ENCODE data around the gene PID1.
"Not testable (repeated sequence)": the region's sequence is repeated elsewhere in the genome, so short reads cannot be mapped to it uniquely, and the experiment has no call there.

PID1 gene

GRCh38 chr2:229104025-229104424, 167.1 kb downstream of the PID1 start:
- no peak for DNase-seq

DNA sequence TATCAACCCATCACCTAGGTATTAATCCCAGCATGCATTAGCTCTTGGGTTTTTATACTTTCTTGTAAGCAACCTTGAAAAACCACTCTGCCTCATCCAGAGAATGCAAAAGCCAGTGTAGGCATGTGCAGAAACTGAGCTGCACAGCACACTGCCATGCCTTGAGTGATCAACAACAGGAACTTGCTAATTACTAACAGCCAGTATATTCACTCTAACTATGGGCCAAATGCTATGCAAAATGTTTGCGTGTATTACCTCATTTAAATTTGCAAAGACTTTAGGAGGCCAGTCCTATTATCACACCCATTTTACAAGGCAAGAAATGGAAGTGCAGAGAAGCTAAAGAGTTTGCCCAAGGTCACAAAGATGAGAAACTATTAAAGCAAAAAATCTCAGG, 169.8 kb downstream of the PID1 start:
- no peak for DNase-seq

GRCh38 chr2:229099231-229099630, 171.9 kb downstream of the PID1 start:
- DNase-seq = no peak

- DNase-seq = no peak
Observed at GRCh38 chr2:229098801-229099200, 172.3 kb downstream of the PID1 start.

DNA sequence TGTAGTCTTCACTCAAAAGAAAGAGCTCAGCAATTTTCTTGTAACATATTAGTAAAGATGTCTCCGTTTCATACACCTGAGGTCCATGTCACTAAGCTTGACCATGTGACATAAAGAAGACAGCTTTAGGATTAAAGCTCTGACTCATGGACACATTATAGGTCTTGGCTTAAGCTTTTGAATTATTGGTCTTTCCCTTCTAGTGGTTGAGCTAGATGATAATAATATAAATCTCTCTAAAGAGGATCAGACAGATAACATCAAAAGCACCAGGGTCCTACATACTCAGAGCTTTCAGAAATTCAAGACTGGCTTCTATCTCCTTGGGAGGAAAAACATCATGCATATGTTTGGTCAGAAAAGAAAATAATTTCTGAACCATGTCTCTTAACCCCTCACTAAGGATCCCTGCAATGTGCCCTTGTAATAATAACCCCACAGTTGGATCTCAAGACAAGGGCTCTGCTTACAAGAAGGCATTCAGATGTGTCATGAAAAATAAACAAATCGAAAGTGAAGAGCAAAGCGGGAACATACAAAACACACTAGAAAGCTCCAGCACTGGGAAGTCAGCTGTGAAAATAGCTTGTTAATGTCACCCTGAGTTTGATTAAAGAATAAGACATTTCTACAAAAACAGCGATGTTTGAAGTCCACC, 174.5 kb downstream of the PID1 start:
- no peak for DNase-seq

DNA sequence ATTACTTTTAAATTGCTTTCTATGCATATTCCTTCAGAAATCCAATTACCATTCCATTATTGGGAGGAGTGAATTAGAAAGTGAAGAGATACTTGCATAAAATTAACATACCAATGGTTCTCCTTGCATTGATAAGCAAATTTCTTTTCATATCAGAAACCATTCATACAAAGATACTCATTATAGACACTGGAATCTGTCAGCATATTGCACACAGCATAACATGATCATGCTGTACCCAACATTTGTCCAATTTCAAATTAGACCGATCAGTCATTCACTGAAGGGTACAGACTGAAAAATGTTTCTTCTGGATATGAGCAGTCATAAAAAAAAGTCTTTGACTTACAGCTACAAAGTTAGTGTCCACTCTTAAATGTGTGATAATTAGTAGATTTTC, 175.6 kb downstream of the PID1 start:
- DNase-seq = no peak

- DNase-seq = no peak
Observed at GRCh38 chr2:229090225-229090624, 180.9 kb downstream of the PID1 start.

GRCh38 chr2:229089776-229090175, 181.3 kb downstream of the PID1 start:
- no peak for DNase-seq

DNA sequence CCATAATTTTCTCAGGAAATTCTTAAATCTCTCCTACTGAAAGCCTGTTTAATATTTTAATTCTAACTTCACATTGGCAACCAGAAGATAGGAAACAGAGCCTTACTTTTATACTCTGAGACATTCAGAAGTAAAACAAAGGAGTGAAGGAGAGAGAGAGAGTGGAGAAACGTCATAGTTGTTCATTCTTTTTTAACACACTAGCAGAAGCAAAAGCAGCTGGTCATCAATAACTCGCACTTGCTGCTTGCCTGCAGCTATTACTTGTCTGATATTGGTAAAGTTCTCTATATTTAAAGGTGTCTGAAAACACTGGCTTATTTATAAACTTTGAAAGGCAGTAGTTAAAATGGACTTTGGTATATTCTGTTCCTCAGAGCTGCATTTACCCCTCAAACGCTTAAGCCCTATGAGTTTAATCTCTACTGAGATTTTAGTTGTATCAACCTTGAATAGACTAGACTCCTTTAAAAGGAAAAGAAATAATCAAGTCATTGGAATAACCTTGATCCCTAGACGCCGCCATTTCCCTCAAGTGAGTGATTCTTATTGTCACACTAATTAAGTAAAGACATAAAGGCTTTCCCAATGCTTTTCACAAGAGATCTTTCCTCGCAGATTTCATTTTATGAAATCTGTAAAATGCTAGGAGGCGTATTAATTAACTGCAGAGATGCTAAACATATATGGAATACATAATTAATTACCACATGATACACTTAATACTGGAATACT, 182.0 kb downstream of the PID1 start:
- DNase-seq = no peak

DNA sequence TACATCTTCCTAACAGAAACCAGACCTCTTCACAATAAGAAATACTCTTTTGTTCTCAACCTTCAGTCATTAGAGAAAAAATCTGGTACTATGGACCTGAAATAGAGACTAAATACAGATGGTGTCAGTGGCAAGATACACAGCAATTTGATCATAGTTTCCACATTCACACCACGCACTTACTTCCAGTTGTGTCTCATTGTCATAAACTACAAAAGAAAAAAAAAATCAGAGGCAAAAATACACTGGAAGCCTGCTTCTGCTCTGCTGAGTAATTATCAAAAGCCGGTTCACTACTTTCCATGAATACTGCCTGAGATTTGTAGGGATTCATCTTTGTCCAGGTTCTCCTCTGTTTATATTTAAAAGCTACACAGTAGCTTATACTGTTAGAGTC, 182.6 kb downstream of the PID1 start:
- DNase-seq = no peak

DNA sequence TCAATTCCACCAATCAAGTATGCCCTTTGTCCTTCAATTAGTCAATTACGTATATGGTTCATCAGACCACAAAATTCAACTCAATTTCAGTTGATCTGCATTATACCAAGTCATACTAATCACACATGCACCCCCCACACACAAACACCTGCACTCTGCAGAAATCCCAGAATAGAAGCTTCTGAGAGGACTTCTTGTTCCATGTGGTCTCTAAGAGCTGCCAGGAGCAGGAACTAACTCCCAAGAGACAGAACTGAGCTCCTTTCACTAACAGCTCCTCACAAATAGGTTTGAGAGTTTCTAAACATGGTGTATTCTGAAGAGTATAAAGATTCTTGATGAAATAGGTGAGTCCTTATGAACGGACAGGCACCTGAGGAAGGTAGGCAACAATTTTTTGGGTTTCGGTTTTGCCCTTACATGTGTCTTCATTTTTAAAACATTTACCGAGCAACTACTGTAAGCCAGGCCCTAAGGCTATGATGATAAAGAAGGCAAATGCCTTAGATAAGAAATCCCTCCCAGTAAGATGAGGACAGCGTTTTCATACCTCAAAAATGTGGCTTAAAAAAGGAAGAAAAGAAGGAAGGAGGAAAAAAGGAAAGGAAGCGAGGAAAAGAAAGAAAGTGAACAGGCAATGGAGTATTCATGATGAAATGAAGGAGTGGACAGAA, 183.1 kb downstream of the PID1 start:
- DNase-seq = no peak

GRCh38 chr2:229087267-229087666, 183.8 kb downstream of the PID1 start:
- no peak for DNase-seq

DNA sequence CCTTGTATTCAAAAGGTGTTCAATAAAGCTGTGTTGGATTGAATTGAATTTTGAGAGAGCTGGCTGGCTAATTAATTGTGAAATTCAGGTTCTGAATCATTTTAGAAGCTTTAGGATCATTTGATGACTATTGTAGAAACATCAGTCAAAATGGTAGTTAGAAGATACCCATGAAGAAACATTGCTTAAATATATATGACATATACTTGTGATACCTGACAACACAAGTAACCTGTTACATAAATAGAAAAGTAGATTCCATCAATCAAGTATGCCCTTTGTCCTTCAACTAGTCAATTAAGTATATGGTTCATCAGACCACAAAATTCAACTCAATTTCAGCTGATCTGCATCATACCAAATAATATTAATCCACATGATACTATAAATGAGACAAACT, 185.6 kb downstream of the PID1 start:
- DNase-seq = no peak

DNA sequence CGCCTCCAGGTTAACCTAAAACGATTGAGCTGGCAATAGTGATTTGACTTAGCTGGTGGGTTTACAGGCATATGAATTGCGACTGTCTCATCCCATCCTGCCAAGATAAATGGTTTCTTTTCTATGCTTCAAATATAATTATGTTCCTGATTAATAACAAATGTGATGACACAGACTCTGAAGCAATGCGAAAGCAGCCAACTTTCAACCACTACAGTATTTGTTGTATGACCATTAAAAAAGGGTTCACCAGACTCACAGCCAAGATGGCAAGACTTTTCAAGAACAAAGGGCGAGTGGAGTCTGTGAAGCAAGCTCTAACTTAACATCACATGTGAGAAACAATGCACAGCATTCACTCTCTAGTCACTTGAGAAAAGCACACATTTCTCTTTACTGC, 186.6 kb downstream of the PID1 start:
- DNase-seq = no peak

- no peak for DNase-seq
Observed at GRCh38 chr2:229083606-229084340, 187.3 kb downstream of the PID1 start.

GRCh38 chr2:229081411-229081810, 189.7 kb downstream of the PID1 start:
- DNase-seq = no peak

DNA sequence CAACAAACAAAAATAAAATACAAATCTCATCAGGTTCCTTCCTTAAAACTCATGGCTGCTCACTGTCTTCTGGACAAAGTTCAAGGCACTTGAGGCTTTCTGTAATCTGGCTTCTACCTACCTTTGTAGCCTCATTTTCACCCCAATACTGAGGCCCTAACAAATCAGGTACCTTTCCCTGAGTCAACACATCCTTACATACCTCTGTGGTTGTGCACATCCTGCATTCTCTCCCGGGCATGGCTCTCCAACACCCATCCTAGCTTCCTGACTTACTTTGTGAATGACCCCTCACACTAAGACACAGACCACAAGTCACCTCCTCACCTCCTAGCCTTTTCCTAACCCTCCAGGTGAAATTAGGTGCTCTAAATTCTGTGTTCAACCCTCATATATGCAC, 190.9 kb downstream of the PID1 start:
- no peak for DNase-seq

GRCh38 chr2:229076886-229077285, 194.2 kb downstream of the PID1 start:
- DNase-seq = not testable (repeated sequence)

DNA sequence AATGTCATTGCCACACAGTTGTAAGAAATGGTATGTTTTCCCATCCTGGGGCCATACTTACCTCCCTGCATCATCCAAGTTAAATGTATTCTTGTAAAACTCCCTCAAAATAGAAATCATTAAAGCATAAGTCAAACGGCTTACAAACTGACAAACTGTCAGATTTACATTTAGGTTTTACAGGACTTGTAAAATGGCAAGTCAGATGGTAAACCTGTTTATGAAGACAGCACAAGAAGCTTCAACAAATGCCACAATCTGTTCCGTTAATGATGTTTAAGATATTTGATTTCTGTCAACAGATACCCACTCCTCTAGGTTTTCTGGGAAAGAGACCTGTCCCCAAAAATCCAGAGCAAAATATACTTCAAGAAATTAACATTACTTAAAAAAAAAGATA, 197.2 kb downstream of the PID1 start:
- DNase-seq = no peak

GRCh38 chr2:229071292-229071976, 199.7 kb downstream of the PID1 start:
- DNase-seq = no peak

DNA sequence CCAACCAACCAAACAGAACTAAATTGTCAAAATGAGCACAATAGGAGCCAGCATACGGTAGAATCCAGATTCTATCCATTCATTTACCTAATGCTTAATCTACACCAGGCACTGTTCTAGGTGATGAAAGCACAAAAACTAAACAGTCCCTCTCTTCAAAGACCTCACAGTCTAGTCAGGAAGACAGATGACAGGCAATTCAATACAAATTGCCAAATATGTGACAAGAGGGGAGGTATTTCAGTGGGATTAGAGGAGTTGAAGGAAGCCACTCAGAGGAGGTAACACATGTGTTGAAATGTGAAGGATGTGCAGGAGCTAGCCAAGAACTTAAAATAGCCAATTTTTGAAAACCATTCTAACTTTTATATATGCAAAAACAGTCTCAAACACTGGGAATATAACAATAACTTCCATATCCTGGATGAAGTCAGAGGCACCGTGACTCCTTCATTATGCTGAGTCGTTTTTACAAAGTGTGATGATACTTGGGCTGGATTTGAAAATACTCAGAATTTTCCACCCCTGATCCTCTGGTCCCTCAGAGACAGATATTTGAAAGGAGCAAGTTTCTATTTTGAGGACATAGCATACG, 204.9 kb downstream of the PID1 start:
- DNase-seq = no peak

DNA sequence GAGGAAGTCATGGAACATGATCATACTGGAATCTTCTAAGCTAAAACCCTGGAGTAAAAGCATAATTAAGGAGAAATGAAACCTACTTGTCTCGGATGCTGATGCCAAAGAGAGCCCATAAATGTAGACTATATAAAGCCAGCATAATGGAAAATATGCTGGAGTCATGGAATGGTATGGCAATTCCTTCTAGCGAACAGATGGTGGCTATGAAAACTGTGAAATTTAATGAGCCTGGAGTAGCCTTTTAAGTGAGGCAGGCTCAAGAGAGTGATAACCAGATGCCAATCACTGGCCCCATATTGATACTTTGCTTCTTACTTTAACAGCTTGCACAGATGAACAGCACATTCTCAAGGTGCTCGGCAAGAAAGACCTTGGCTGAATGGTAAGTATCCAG, 206.3 kb downstream of the PID1 start:
- DNase-seq = no peak

- no peak for DNase-seq
Observed at GRCh38 chr2:229060147-229060546, 210.9 kb downstream of the PID1 start.
